HG03442 (cell line): ENCODE measurements around the gene ZFYVE19.

Source experiments
- ATAC-seq: cut with Tn5 transposase; IDR thresholded peaks from one replicate; pipeline ENCODE4 v1.9.1; 2021; ENCODE audit warnings: mild to moderate bottlenecking, moderate library complexity; ENCODE audit not compliant: unreplicated experiment

Gene ZFYVE19

GRCh38 chr15:40807028-40807887 is at the start of gene ZFYVE19, which contains the start of gene DNAJC17:
ZFYVE19 (plus strand) TSS chr15:40807089; CDS start chr15:40807590, 501 bp downstream.
DNAJC17 (minus strand) TSS chr15:40807473; CDS start chr15:40807446, 27 bp downstream.
- ATAC-seq = peak; percentile 89

- ATAC-seq = no peak
These were observed 46.9 kb upstream of the ZFYVE19 start for GRCh38 chr15:40759961-40760360.

- ATAC-seq = peak; percentile 5
These were observed 43.7 kb upstream of the ZFYVE19 start for GRCh38 chr15:40762919-40763800.

GRCh38 chr15:40763801-40764628 is 42.9 kb upstream of the ZFYVE19 start, which contains the start of gene GCHFR:
GCHFR (plus strand) TSS chr15:40764068; CDS start chr15:40764181, 113 bp downstream.
- peak; percentile 58 for ATAC-seq

- no peak for ATAC-seq
These were observed 42.2 kb upstream of the ZFYVE19 start for GRCh38 chr15:40764629-40765103.

GRCh38 chr15:40766194-40766815 is 40.6 kb upstream of the ZFYVE19 start:
- no peak for ATAC-seq

- no peak for ATAC-seq
These were observed 39.7 kb upstream of the ZFYVE19 start for GRCh38 chr15:40766906-40767837.

- no peak for ATAC-seq
These were observed 38.9 kb upstream of the ZFYVE19 start for GRCh38 chr15:40767838-40768500.

GRCh38 chr15:40768521-40769273 is 38.2 kb upstream of the ZFYVE19 start:
- ATAC-seq = no peak

GRCh38 chr15:40769274-40770146 is 37.4 kb upstream of the ZFYVE19 start, which contains the start of gene C15orf62:
C15orf62 (plus strand) TSS chr15:40769980; CDS start chr15:40770496, 516 bp downstream.
- peak; percentile 36 for ATAC-seq

GRCh38 chr15:40770147-40770721 is 36.7 kb upstream of the ZFYVE19 start:
- ATAC-seq = no peak

GRCh38 chr15:40771242-40771641 is 35.6 kb upstream of the ZFYVE19 start:
- ATAC-seq = no peak

GRCh38 chr15:40772014-40772413 is 34.9 kb upstream of the ZFYVE19 start:
- ATAC-seq = no peak

- no peak for ATAC-seq
These were observed 33.4 kb upstream of the ZFYVE19 start for GRCh38 chr15:40773496-40773895.

- no peak for ATAC-seq
These were observed 33.0 kb upstream of the ZFYVE19 start for GRCh38 chr15:40773902-40774301.

- ATAC-seq = no peak
These were observed 31.9 kb upstream of the ZFYVE19 start for GRCh38 chr15:40775007-40775406.
